ENCODE results near the gene EARS2.

DNA sequence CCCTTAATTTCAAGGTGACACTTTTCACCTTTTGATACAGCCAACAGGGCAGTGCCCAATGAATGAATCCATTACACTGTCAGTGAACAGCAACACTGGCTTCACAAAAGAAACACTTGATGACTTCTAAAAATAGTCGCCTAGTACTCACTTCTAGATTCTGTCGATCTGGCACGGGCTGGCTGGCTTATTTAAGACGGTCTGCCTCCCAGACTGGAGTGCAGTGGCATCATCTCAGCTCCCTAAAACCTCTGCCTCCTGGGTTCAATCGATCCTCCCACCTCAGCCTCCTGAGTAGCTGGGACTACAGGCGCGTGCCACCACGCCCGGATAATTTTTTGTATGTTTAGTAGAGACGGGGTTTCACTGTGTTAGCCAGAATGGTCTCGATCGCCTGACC is 37.0 kb upstream of the EARS2 start:
- TF ChIP-seq CTCF (IDR thresholded peaks at IDR 0.05): no peak
- no peak for TF ChIP-seq ZFX (IDR thresholded peaks at IDR 0.05; ENCODE audit: borderline replicate concordance)

Measured in 22Rv1 (cell line).